ENCODE data around the gene ENPP6.

Gene ENPP6

DNA sequence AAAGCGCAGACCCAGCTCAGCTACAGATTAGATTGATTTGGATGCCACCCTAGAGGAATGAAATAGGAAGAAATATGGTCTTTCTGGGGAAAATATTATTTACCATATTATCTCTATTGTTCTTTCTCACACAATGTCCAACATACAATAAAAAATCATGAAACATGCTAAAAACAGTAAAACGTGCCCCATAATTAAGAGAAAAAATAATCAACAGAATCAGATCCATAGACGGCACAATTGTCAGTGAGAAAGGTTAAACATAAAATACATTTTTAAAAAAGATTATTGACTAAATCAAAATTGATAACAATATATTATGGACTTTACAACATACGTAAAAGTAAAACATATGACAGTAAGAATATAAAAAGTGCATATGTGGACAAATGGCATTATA is 90.9 kb downstream of the ENPP6 start:
- TF ChIP-seq GATA3 (IDR thresholded peaks at IDR 0.05; ENCODE audit: low read depth, low read length): no peak
- TF ChIP-seq GATA2 (IDR thresholded peaks at IDR 0.05; ENCODE audit: low read depth, low read length): no peak

GRCh38 chr4:184122631-184123408 is 94.9 kb downstream of the ENPP6 start:
- TF ChIP-seq GATA2 (IDR thresholded peaks at IDR 0.05; ENCODE audit: low read depth, low read length) (no peak), GATA3 (IDR thresholded peaks at IDR 0.05; ENCODE audit: low read depth, low read length) (no peak)

- TF ChIP-seq GATA2 (IDR thresholded peaks at IDR 0.05; ENCODE audit: low read depth, low read length) (no peak), GATA3 (IDR thresholded peaks at IDR 0.05; ENCODE audit: low read depth, low read length) (no peak)
Observed at GRCh38 chr4:184120549-184121127, 97.0 kb downstream of the ENPP6 start.

DNA sequence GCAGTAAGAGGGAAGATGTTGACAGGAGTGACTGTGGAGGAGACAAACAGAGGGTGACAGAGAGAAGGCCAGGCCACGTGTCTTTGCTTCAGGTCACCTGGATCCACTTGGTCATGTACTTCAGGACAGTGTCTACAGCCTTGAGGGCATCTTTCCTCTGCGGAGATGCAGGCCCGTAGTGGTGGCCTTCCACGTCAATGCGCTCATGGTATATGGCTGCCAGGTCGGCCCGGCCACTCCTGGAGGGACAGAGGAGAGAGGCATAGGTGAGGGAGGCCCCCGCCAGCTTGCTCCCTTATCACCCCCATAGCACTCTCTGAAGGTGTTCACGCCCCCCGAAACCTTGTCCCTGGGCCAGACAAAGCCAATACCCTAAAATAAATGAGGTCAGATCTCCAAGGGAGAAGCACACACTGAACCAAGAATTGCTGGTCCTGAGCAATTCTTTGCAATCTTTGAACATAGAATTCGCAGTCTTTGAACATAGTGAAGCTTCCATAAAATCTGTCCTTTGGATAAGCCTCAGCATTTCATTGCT is 99.9 kb downstream of the ENPP6 start:
- TF ChIP-seq GATA3 (IDR thresholded peaks at IDR 0.05; ENCODE audit: low read depth, low read length): no peak
- TF ChIP-seq GATA2 (IDR thresholded peaks at IDR 0.05; ENCODE audit: low read depth, low read length): no peak

GRCh38 chr4:184115399-184115798 is 102.3 kb downstream of the ENPP6 start:
- TF ChIP-seq GATA2 (IDR thresholded peaks at IDR 0.05; ENCODE audit: low read depth, low read length) (no peak), GATA3 (IDR thresholded peaks at IDR 0.05; ENCODE audit: low read depth, low read length) (no peak)

DNA sequence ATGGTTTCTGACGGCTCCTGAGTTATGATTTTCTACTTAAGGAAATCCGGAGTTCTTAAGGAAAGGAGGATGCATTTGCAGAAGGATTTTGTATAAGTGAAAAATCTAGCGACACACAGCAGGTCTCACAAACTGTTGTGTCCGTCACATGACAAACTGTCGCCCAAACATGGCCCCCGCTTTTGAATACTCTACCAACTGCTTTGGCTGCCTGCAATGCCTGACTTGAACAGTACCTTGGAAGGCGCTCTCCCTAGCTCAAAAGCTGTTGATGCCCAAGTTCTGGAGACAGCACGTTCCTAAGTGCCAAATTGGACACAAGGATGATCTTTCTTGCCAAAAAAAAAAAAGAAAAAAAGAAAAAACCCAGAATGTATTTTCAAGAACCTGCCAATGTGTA is 103.2 kb downstream of the ENPP6 start:
- TF ChIP-seq GATA3 (IDR thresholded peaks at IDR 0.05; ENCODE audit: low read depth, low read length): no peak
- no peak for TF ChIP-seq GATA2 (IDR thresholded peaks at IDR 0.05; ENCODE audit: low read depth, low read length)

- TF ChIP-seq GATA2 (IDR thresholded peaks at IDR 0.05; ENCODE audit: low read depth, low read length): no peak
- no peak for TF ChIP-seq GATA3 (IDR thresholded peaks at IDR 0.05; ENCODE audit: low read depth, low read length)
Observed at GRCh38 chr4:184112006-184112550, 105.6 kb downstream of the ENPP6 start.

GRCh38 chr4:184111233-184111832 is 106.3 kb downstream of the ENPP6 start:
- no peak for TF ChIP-seq GATA3 (IDR thresholded peaks at IDR 0.05; ENCODE audit: low read depth, low read length)
- TF ChIP-seq GATA2 (IDR thresholded peaks at IDR 0.05; ENCODE audit: low read depth, low read length): no peak

DNA sequence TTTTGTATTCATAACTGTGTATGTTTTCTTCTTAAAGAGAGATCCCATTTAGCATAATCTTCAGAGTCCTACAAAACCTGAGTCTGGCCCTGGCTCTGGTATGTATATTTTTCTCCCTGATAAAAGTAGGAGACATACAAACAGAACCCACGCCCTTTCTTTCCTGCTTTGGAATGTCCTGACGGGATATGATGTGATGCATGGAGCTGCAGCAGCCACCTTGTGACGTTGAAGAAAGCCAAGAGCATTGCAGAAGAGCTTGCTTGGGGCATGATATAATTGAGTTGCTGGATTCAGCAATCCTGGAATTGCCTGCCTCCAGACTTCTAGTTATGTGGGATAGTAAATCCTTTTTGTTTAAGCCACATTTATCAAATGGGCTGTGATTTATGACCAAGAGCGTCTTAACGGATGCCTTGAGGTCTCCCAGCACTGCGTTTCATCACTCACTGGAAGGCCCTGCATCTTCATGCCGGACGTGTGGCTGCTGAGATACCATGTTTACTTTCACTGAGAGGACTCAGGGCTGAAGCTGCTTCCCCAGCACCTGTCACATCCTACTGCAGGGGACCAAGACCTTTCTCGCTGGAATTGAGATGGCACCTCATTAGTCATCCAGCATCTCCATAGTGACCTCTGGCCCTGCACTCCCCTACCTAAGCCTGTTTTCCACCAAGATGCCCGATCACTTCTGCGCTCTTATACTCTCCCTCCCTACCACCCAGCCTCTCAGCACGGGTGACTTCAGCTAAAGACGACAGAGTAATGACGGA is 107.0 kb downstream of the ENPP6 start:
- no peak for TF ChIP-seq GATA2 (IDR thresholded peaks at IDR 0.05; ENCODE audit: low read depth, low read length)
- TF ChIP-seq GATA3 (IDR thresholded peaks at IDR 0.05; ENCODE audit: low read depth, low read length): no peak

DNA sequence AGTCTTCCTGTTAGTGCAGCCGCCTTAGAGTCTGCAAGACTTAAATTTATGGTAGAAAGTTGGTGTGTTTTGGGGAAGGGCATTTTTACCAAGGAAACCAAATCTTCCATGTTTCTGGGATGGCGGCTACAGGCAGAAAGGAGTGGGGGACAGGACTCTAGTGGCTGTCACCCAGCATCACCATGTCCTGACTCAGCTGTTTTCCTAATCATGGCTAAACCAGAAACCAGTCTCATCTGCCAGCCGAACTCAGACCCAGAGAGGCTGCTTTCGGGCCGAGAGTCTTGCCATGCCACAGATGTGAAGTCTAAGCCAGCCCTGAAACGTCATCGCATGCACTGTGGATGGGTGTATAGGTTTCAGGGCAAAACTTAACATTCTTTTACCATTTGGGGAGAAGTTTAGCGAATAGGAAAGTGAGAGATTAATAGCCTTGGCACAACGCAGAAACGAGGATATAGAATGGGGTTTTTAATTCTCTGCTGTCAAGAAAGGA is 109.6 kb downstream of the ENPP6 start:
- TF ChIP-seq GATA2 (IDR thresholded peaks at IDR 0.05; ENCODE audit: low read depth, low read length) (no peak), GATA3 (IDR thresholded peaks at IDR 0.05; ENCODE audit: low read depth, low read length) (no peak)

- TF ChIP-seq GATA3 (IDR thresholded peaks at IDR 0.05; ENCODE audit: low read depth, low read length) (no peak), GATA2 (IDR thresholded peaks at IDR 0.05; ENCODE audit: low read depth, low read length) (no peak)
Observed at GRCh38 chr4:184104419-184105101, 113.1 kb downstream of the ENPP6 start.

GRCh38 chr4:184103527-184104264 is 114.0 kb downstream of the ENPP6 start:
- no peak for TF ChIP-seq GATA3 (IDR thresholded peaks at IDR 0.05; ENCODE audit: low read depth, low read length)
- TF ChIP-seq GATA2 (IDR thresholded peaks at IDR 0.05; ENCODE audit: low read depth, low read length): no peak
